ENCODE data around the gene VHLL.

The VHLL gene

GRCh38 chr1:156258859-156259258, 40.2 kb downstream of the VHLL start:
- DNase-seq (ENCODE audit: low read depth) = no peak
- no peak overlapping the region for H3K4me3 ChIP-seq (ENCODE audit: low read depth, low read length)
- no peak for TF ChIP-seq CTCF (IDR thresholded peaks at IDR 0.05; ENCODE audit: low read depth, low read length, missing control alignments)

- no peak for DNase-seq (ENCODE audit: low read depth)
- H3K4me3 ChIP-seq (ENCODE audit: low read depth, low read length) = no peak overlapping the region
- no peak for TF ChIP-seq CTCF (IDR thresholded peaks at IDR 0.05; ENCODE audit: low read depth, low read length, missing control alignments)
Observed at GRCh38 chr1:156257711-156258110, 41.4 kb downstream of the VHLL start.

- DNase-seq (ENCODE audit: low read depth) = no peak
- no peak for TF ChIP-seq CTCF (IDR thresholded peaks at IDR 0.05; ENCODE audit: low read depth, low read length, missing control alignments)
- H3K4me3 ChIP-seq (ENCODE audit: low read depth, low read length) = no peak overlapping the region
Observed at GRCh38 chr1:156253634-156254033, 45.5 kb downstream of the VHLL start.

- H3K4me3 ChIP-seq (ENCODE audit: low read depth, low read length) = no peak overlapping the region
- DNase-seq (ENCODE audit: low read depth) = no peak
- TF ChIP-seq CTCF (IDR thresholded peaks at IDR 0.05; ENCODE audit: low read depth, low read length, missing control alignments) = no peak
Observed at GRCh38 chr1:156251527-156251926, 47.6 kb downstream of the VHLL start.

GRCh38 chr1:156249593-156249992, 49.5 kb downstream of the VHLL start:
- no peak overlapping the region for H3K4me3 ChIP-seq (ENCODE audit: low read depth, low read length)
- DNase-seq (ENCODE audit: low read depth) = no peak
- TF ChIP-seq CTCF (IDR thresholded peaks at IDR 0.05; ENCODE audit: low read depth, low read length, missing control alignments) = no peak
